HG03457 (cell line): ENCODE measurements around the gene SLC12A2.

Experiments
- ATAC-seq: cut with Tn5 transposase; IDR thresholded peaks from one replicate; pipeline ENCODE4 v1.9.1; 2021; ENCODE audit warnings: moderate number of reproducible peaks; ENCODE audit not compliant: unreplicated experiment

The SLC12A2 gene

DNA sequence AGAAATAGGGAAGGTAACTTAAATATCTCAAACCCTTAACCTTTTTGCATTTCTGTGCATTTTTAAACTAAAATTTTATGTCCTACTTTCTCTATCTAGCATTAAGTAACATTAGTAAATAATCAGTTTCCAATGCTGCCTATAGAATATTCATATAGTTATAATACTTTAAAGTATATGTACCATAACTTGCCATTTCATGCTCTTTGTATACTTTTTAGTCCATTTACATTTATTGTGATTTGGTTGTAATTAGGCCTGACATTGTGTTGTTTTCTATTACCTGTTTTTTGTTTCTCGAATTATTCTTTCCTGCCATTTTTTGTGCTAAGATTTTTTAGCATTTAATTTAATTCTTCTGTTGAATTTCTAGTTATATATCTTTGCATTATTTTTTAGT, 13.7 kb downstream of the SLC12A2 start:
- no peak for ATAC-seq

DNA sequence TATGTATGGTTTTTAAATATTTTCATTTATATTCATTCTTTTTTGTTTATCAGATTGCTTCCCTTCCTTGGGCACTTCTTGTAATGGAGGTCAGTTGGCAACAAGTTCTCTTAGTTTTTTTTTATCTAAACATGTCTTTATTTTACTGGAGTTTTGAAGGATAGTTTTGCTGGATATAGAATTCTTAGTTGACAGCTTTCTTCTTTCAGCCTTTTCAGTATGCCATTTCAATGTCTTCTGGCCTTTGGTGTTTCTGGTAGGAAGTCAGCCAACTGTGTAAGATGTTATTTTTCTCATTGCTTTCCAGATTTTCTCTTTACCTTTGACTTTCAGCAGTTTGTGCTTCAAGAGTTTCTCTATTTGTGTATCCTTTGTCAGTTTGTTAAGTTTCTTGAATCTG, 14.2 kb downstream of the SLC12A2 start:
- no peak for ATAC-seq

DNA sequence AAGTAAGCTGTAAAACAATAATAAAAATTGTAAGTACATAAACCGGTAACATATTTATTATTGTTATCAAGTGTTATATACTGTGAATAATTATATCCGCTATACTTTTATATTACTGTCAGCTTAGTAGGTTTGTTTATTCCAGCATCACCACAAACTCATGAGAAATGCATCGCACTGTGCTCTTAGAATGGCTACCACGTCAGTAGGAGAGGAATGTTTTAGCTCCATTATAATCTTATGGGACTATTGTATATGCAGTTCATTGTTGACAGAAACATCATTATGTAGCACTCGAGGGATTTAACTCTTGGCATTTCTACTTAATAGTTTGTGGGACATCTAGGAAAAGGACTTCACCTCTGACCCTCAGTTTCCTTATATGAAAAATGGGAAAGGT, 16.4 kb downstream of the SLC12A2 start:
- ATAC-seq: no peak

DNA sequence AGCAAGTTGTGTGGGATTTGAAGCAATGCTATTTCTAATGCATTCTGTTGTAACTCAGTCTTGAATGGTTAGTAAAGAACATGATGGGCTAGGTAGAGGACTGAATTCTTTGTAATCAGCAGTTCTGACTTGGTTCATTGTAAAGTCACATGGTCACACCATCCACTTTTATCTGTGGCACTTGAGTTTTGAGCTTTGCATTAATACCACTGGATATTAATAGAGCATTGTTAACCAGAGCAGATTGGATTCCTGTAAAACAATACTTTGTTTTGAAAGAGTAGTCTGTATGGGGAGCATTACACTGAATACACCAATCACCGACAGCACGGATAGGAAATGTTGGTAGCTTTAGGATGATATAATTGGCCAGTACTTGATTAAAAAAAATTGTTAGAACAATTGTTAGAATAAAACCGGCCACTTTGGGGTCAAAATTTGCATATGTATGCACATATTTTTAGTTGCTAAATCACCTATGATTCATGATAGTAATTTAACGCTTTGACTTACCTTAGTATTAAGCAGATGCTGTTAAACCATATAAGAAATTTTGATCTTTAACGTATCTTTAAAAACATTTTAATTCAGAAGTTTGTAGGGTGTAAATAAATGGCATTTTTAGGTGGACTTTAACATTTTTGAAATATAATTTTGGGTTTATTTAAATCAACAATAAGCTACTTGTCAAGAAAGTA, 17.4 kb downstream of the SLC12A2 start:
- no peak for ATAC-seq

DNA sequence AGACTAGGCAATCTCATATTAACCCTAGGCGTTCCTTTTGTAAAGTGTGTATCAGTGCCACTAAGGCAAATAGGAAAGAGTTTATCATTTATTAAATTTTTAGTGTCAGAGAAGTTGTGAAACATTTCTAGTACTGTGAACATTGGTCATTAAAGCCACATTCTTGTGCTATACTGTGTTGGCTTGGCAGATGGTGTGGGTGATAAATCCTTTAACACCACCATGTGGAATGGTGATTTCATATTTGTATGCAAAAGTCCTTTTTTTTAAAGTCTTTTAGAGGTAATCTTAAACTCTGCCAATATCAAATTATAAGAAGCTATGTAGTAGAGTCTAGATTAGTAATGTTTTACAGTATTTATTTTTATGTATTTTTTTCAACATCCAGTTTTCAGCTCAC, 18.1 kb downstream of the SLC12A2 start:
- ATAC-seq: no peak

DNA sequence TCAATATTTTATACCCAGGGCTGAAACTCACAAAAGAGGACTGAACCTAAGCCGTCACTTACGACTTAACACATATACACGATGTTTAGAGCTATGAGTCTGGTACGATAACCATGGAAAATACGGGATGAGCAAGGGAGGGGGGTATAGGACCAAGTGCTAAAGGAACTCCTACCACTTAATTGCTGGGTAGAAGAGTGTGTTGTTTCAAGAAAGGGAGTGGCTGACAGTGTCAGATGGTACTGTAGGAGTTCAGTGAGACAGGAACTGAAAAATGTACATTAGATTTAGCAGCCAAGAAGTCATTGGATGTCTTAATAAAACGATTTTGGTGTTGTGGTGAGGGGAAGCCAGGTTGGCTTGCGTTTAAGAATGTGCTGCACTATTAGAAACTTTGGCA, 21.6 kb downstream of the SLC12A2 start:
- ATAC-seq: no peak

DNA sequence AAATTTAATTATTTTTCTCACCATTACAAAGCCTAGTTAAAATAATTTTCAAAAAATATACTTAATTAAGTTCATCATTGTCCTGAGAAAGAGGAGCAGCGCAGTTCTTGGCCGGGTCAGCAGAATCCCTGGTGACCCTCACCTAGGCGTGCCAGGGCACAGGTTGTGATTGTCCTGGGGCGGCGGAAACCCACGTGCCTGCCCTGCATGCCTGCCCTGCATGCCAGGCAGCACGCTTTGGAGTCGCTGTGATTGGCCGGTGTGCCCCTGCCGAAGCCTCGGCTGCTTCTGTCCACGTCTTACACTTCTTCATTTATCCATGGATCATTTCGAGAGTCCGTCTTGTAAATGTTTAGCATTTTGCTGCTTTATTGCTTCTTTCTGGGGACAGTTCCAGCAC, 25.6 kb downstream of the SLC12A2 start:
- ATAC-seq: no peak

DNA sequence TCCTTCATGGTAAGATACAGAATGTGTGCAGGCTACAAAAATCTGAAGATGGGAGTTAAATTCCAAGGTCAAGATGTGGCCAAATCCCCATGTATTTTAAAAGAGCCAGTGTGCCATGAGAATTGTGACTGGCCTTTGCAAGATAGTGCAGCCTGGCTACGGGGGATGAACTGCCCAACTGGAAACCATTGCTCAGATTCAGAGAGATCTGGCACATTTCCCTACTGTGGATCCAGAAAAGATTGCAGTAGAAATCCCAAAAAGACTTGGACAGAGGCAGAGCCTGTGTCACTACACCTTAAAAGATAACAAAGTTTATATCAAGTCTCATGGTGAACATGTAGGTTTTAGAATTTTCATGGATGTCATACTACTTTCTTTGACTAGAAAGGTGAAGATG, 26.2 kb downstream of the SLC12A2 start:
- ATAC-seq: no peak

DNA sequence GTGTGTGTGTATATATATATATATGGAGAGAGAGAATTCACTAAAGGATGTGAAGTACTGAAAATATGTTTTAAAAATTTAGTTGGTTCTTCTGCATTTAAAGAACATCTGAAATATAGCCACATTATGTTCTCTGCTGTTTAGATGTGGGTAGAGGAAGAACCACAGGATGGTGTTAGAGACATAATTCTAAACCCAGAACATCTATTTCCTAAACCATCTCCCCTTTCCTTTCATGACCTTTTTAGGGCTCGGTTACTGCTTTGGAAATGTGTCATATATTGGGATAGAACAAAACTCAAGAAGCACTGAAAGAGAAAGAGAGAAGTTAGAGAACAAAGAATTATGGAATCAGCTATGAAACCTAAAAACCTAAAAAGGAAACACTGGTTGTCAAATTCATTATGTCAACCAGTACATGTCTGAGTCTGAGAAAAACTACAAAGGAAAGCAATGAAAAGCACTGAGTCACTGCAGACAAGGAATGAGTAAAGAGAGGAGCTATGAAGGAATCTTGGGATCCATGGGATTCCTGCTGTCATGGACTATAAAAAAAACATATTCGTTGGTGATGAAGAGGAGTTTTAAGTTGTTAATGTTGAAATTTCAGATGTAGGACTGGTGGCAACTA, 28.4 kb downstream of the SLC12A2 start:
- ATAC-seq: no peak

DNA sequence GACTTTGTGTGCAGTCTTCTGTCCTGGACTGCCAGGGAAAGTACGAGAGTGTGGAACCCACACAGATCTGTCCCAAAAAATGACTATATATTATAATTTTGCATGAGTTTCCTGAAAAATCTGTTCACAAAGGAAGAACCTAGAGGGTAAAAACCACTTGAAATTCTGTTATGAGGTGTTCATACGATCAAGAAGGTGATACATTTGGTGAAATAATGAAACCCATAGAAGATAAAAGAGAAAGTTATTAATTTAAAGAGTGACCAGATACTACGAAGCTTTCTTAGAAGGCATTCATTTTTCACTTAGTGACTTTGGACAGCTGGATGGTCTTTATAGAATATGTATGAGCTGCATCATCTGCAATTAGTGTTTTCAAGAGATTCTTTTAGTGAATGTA, 32.9 kb downstream of the SLC12A2 start:
- no peak for ATAC-seq

DNA sequence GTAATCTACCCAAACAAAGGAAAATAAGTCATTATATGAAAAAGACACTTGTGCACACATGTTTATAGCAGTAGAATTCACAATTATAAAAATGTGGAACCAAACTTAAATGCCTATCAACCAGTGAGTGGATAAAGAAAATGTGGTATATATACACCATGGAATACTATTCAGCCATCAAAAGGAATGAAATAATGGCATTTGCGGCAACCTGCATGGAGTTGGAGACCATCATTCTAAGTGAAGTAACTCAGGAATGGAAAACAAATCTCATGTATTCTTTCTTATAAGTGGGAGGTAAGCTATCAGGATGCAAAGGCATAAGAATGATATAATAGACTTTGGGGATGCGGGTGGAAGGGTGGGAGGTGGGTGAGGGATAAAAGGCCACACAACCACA, 34.6 kb downstream of the SLC12A2 start:
- no peak for ATAC-seq

DNA sequence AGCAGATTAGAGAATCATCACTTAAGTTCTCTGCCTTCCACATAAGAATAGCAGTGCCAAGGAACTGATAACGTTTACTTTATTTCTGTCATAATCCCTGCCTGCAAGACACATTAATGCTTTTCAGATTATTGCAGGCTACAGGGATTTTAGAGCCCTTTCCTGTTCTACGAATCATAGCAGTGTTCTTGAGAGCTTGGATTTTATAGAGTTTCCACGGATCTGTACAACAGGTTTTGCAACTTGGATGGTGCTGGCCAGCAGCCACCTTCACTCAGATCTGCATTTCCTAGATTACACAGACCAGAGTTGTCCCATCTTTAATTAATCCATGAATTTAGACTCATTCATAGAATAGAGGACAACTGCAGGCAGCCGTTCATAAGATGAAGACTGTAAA, 38.1 kb downstream of the SLC12A2 start:
- no peak for ATAC-seq

DNA sequence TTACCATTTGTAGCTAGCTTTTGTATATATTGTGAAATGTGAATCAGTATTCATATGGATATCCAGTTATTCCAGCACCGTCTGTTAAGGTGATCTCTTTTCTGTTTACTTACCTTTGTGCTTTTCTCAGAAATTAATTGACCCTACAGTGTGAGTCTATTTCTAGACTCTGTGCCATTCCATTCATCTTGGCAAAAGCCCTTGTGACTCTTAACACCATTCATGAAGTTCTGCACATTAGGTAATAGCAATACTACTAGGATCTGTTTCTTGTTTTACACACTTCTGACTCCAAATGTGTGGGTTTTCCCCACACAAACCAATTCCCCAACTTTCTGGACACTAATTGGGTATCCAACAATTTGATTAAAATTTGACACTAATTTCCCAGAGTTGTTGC, 40.4 kb downstream of the SLC12A2 start:
- ATAC-seq: no peak

DNA sequence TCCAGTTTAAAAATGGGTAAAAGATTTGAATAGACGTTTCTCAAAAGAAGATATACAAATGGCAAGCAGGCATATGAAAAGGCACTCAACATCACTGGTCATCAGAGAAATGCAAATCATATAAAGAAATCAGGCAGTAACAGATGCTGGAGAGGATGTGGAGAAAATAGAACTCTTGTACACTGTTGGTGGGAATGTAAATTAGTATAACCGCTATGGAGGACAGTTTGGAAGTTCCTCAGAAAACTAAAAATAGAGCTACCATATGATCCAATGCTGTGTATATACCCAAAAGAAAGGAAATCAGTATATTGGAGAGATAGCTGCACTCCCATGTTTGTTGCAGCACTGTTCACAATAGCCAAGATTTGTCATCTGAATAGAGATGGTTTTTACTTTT, 42.7 kb downstream of the SLC12A2 start:
- ATAC-seq: no peak

DNA sequence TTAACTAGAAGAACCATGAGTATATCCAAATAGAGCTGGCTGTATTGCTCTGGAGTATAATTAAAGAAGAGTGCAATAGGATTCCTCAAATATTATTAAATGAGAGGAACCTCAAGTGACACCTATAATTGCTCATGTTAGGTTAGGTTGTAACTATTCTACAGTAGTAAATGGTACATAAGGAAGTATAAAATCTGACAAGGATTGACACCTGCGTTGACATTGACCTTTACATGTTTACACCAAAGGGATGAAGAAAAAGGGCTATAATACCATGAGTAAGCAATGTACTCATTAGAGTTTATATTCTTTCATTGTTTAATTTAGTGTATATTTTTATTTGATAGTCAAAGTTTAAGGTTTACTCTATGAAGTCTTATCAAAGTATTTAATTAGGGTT, 48.9 kb downstream of the SLC12A2 start:
- ATAC-seq: no peak

DNA sequence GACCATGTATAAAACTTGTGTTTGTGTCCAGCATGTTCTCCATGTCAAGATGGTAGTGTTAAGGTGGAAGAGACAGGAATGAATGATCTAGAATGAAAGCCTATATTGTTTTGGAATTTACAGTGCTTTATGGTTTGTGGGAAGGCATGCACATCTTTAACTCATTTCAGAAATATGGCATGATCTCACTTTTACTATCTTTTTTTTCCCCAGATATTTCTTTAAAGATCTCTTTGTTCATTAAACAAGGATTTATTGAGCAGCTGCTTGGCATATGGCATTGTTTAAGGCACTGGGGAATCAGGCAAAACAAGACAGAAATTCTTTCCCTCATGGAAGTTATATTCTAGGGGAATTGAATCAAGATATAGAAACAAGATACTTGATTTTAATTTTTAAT, 51.7 kb downstream of the SLC12A2 start:
- ATAC-seq: no peak

DNA sequence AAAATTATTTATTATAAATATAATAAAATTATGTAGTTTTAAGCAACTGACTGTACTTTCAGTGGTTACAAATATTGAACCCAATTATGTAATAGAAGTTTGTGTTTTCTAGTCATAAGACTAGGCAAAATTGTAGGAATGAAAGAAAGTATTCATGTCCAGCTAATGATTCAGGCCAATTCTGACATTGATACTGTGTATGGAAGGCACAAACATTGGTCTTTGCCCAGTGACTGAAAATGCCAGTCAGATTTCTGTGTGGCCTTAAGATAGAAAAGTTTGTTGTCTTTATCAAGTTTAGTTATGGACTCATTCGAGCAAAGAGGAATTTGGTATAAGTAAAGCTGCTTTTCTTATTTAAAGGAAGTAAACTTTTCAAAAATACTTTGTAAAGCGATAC, 60.3 kb downstream of the SLC12A2 start:
- no peak for ATAC-seq

DNA sequence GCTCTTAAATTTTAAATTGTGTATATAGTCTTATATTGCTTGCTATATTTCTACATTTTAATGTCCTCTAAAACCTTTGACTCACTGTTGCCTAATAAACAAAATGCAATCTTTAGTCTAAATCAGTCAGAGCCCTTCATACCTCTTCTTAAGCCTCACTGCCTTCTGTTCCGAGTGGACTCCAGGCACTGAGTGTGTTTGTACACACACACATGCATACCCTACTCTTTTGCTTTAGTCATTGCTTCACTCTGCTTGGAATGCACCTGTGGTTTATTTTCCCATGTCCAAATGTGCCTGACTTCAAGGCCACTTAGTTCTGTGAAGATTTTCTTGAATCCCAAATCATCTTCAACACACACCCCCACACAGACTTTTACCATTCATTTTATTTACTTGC, 60.9 kb downstream of the SLC12A2 start:
- no peak for ATAC-seq

DNA sequence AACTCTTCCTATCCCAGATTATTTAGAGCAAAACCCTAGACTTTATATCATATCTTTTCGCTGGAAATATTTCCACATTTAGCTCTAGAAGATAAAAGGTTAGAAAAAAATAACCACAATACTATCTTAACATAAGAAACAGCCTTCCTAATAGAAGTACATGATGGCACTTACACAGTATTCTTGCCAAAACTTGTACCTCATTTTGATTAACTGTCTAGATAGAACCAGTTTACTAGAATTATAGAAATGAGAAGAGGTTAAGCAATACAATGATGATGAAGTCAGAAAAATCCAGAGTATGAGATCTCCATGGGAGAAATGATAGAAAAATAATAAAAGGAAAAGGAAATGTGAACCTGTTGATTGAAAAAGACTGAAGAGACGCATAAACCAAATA, 63.1 kb downstream of the SLC12A2 start:
- ATAC-seq: no peak

DNA sequence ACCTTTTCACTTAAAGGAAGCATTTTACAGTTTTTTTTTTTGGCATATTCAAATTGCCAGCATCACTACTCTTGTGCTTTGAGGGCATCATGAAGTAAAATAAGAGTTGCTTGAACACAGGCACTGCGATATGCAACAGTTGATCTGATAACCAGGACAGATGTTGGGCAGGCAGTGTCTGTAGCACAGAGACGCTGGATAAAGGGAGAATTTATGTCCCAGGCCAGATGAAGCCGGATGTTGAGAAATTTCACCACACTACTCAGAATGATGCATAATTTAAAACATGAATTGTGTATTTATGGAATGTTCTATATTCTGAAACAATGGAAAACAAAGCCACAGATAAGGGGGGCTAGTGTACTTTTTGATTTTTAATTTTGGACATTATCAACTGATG, 71.4 kb downstream of the SLC12A2 start:
- ATAC-seq: no peak

DNA sequence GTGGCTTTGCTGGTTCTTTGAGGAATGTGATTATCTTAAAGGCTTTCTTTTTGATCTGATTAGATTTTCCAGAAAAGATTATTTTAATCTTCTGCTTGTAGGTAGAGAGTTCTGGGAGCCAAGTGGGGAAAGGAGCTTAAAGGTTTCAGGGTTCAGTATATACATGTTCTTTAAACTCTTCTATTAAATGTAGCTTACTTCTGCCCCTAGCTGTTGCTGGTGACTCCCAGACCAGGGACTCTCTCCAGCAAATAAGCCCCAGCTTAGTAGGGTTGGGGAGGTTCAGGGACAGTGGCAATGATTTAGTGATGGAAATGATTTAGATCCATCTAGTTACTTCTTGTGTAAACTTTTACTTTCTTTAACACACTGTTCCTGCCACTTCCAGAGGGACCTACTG, 72.2 kb downstream of the SLC12A2 start:
- no peak for ATAC-seq

DNA sequence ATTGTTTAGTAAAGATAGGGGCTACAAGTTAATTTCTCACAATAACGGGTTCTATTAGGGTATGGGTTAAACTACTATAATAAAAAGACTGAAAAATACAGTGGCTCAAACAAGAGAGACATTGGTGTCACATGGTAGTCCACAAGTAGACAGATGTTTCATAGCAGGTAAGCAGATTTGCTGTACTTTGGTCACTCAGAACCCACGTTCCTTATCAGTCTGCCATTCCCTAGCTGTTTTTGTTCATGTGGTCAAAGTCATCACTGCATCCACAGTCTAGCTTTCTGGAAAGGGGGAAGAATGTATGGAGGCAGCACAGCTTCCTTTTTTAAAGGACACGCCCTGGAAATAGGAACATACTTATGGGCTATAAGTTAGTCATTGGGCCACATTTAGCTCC, 73.0 kb downstream of the SLC12A2 start:
- no peak for ATAC-seq

DNA sequence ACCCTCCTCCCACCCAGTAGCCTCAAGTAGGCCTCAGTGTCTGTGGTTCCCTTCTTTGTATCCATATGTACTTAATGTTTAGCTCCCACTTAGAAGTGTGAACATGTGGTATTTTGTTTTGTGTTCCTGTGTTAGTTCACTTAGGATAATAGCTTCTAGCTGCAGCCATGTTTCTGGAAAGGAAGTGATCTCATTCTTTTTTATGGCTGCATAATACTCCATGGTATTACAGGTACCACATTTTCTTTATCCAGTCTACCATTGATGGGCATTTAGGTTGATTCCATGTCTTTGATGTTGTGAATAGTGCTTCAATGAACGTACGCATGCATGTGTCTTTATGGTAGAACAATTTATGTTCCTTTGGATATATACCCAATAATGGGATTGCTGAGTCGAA, 74.8 kb downstream of the SLC12A2 start:
- no peak for ATAC-seq
